DOHH2 (cell line): ENCODE results near the gene MMP20.

Source experiments
- H3F3A ChIP-seq: fragments of 200-600 bp; sonication (generic), shearing (Covaris generic); 2 replicates; pipeline ENCODE4 v1.6.0; 2016; ENCODE audit warnings: antibody characterized with exemption, mild to moderate bottlenecking; ENCODE audit not compliant: control insufficient read depth, insufficient read depth
- H3K27ac ChIP-seq: fragments of 200-600 bp; sonication (generic); 2 replicates; pipeline ENCODE4 v1.5.1; 2014; ENCODE audit warnings: low read depth, mild to moderate bottlenecking, low read length, moderate library complexity
- H3K27me3 ChIP-seq: fragments of 200-600 bp; sonication (generic); 2 replicates; pipeline ENCODE4 v1.6.1; 2014; ENCODE audit warnings: mild to moderate bottlenecking, low read length, mixed read lengths; ENCODE audit not compliant: control insufficient read depth
- H3K36me3 ChIP-seq: fragments of 200-600 bp; sonication (generic); 2 replicates; pipeline ENCODE4 v1.6.1; 2014; ENCODE audit warnings: mild to moderate bottlenecking, low read length, moderate library complexity, mixed read lengths; ENCODE audit not compliant: control insufficient read depth
- H3K4me1 ChIP-seq: fragments of 200-600 bp; sonication (generic); 2 replicates; pipeline ENCODE4 v1.6.1; 2014; ENCODE audit warnings: mild to moderate bottlenecking, low read length, mixed read lengths; ENCODE audit not compliant: control insufficient read depth
- H3K4me2 ChIP-seq: fragments of 200-600 bp; sonication (generic); 2 replicates; pipeline ENCODE4 v1.6.0; 2014; ENCODE audit warnings: mild to moderate bottlenecking, low read length, moderate library complexity
- H3K4me3 ChIP-seq: fragments of 200-600 bp; sonication (generic); 2 replicates; pipeline ENCODE4 v1.5.1; 2014; ENCODE audit warnings: mild to moderate bottlenecking, low read length, mixed read lengths
- H3K79me2 ChIP-seq: fragments of 200-600 bp; sonication (generic); 2 replicates; pipeline ENCODE4 v1.6.1; 2014; ENCODE audit warnings: mild to moderate bottlenecking, low read length, mixed read lengths; ENCODE audit not compliant: control insufficient read depth
- H3K9me2 ChIP-seq: fragments of 200-600 bp; sonication (generic); replicated peaks from 2 replicates; pipeline ENCODE4 v1.6.1; 2014; ENCODE audit warnings: mild to moderate bottlenecking, low read length, mixed read lengths; ENCODE audit not compliant: control insufficient read depth
- H3K9me3 ChIP-seq: fragments of 200-600 bp; sonication (generic); 2 replicates; pipeline ENCODE4 v1.6.1; 2014; ENCODE audit warnings: antibody characterized with exemption, low read length, mixed read lengths; ENCODE audit not compliant: control insufficient read depth, insufficient read depth
- H4K20me1 ChIP-seq: fragments of 200-600 bp; sonication (generic); 2 replicates; pipeline ENCODE4 v1.6.0; 2014; ENCODE audit warnings: low read depth, mild to moderate bottlenecking, antibody characterized with exemption, low read length, moderate library complexity; ENCODE audit not compliant: control insufficient read depth, insufficient read depth
- CTCF ChIP-seq: fragments of 200-600 bp; sonication (generic); IDR thresholded peaks from one replicate; pipeline ENCODE4 v1.5.1; 2014; ENCODE audit warnings: antibody characterized with exemption, mild to moderate bottlenecking, low read depth, low read length; ENCODE audit not compliant: poor library complexity, severe bottlenecking
- EZH2phosphoT487 ChIP-seq: fragments of 200-600 bp; sonication (generic); IDR thresholded peaks from 2 replicates; pipeline ENCODE4 v1.6.1; 2017; ENCODE audit warnings: borderline replicate concordance, mild to moderate bottlenecking, antibody characterized with exemption, low read length, moderate library complexity, mixed read lengths

The MMP20 gene

GRCh38 chr11:102620818-102621561 is 4.1 kb downstream of the MMP20 start:
- no peaks in the 10 kb centered on the region for H3K27me3 ChIP-seq
- H3K79me2 ChIP-seq, result no peaks in the 10 kb centered on the region
- H3K4me2 ChIP-seq, result no peak overlapping the region
- H4K20me1 ChIP-seq, result no peaks in the 10 kb centered on the region
- no peaks in the 10 kb centered on the region for H3F3A ChIP-seq
- TF ChIP-seq CTCF, result no peak
- TF ChIP-seq EZH2phosphoT487, result no peak
- H3K36me3 ChIP-seq, result no peaks in the 10 kb centered on the region
- no peaks in the 10 kb centered on the region for H3K9me3 ChIP-seq
- no peaks in the 10 kb centered on the region for H3K9me2 ChIP-seq
- no peak overlapping the region for H3K27ac ChIP-seq
- H3K4me1 ChIP-seq, result peaks cover 7% of the 10 kb centered on the region
- no peak overlapping the region for H3K4me3 ChIP-seq

- H3K4me1 ChIP-seq, result peaks cover 7% of the 10 kb centered on the region
- no peak overlapping the region for H3K27ac ChIP-seq
- H3K79me2 ChIP-seq, result no peaks in the 10 kb centered on the region
- no peaks in the 10 kb centered on the region for H3K36me3 ChIP-seq
- no peaks in the 10 kb centered on the region for H3K9me3 ChIP-seq
- TF ChIP-seq EZH2phosphoT487 (no peak), CTCF (no peak)
- no peaks in the 10 kb centered on the region for H3K9me2 ChIP-seq
- no peak overlapping the region for H3K4me2 ChIP-seq
- H3F3A ChIP-seq, result no peaks in the 10 kb centered on the region
- no peak overlapping the region for H3K4me3 ChIP-seq
- H3K27me3 ChIP-seq, result no peaks in the 10 kb centered on the region
- no peaks in the 10 kb centered on the region for H4K20me1 ChIP-seq
Observed at GRCh38 chr11:102620179-102620578, 5.0 kb downstream of the MMP20 start.

GRCh38 chr11:102617466-102618008 is 7.6 kb downstream of the MMP20 start:
- H3K27me3 ChIP-seq, result no peaks in the 10 kb centered on the region

More at GRCh38 chr11:102617466-102618008, 7.6 kb downstream of the MMP20 start:
- Histone ChIP-seq H3K9me2 (no peaks in the 10 kb centered on the region), H3K79me2 (no peaks in the 10 kb centered on the region), H3F3A (no peaks in the 10 kb centered on the region), H3K36me3 (no peaks in the 10 kb centered on the region), H3K9me3 (no peaks in the 10 kb centered on the region), H3K27ac (no peak overlapping the region), H3K4me2 (no peak overlapping the region), H3K4me1 (peaks cover 25% of the 10 kb centered on the region), H4K20me1 (no peaks in the 10 kb centered on the region), H3K4me3 (no peak overlapping the region)
- TF ChIP-seq EZH2phosphoT487 (no peak), CTCF (no peak)
